GM21390 (cell line): ENCODE data around the gene NFATC3.

Experiments
- ATAC-seq: cut with Tn5 transposase; IDR thresholded peaks from one replicate; pipeline ENCODE4 v1.9.1; 2021; ENCODE audit not compliant: unreplicated experiment

NFATC3 gene

GRCh38 chr16:68267612-68268405, 182.6 kb downstream of the NFATC3 start:
- ATAC-seq = no peak

GRCh38 chr16:68269793-68270192, 184.6 kb downstream of the NFATC3 start:
- no peak for ATAC-seq

GRCh38 chr16:68270353-68270752, 185.2 kb downstream of the NFATC3 start:
- ATAC-seq = no peak

GRCh38 chr16:68272507-68273209, 187.5 kb downstream of the NFATC3 start:
- no peak for ATAC-seq

- no peak for ATAC-seq
These were observed 188.3 kb downstream of the NFATC3 start for GRCh38 chr16:68273459-68273858.

GRCh38 chr16:68273896-68274295, 188.7 kb downstream of the NFATC3 start:
- no peak for ATAC-seq

GRCh38 chr16:68274441-68274840, 189.3 kb downstream of the NFATC3 start:
- no peak for ATAC-seq

- ATAC-seq = peak; percentile 73
These were observed 190.5 kb downstream of the NFATC3 start for GRCh38 chr16:68275611-68276191.

- no peak for ATAC-seq
These were observed 191.1 kb downstream of the NFATC3 start for GRCh38 chr16:68276223-68276622.
